GM23338 (cell line): ENCODE measurements around the gene U2SURP. TPM values are rescaled to one million over a fixed set of nuclear protein-coding genes. Genes with fewer than 3 reads are reported as not detected.

Experiments used
- ATAC-seq: fragments of 200-7000 bp; cut with Tn5 transposase; 3 replicates; pipeline ENCODE4 v1.9.1; 2020
- DNase-seq: peaks from one replicate; pipeline ENCODE4 v3.0.0-alpha.2; 2015; ENCODE audit warnings: low spot score
- H2AFZ ChIP-seq: fragments of 200-600 bp; sonication (generic); 2 replicates; pipeline ENCODE4 v1.8.0; 2016; ENCODE audit warnings: antibody characterized with exemption, mild to moderate bottlenecking, moderate library complexity
- H3F3A ChIP-seq: fragments of 200-600 bp; sonication (generic); replicated peaks from 2 replicates; pipeline ENCODE4 v1.8.0; 2017; ENCODE audit warnings: antibody characterized with exemption, mixed run types, low read depth
- H3K27ac ChIP-seq: fragments of 200-600 bp; sonication (generic); 2 replicates; pipeline ENCODE4 v1.6.1; 2016; ENCODE audit warnings: low read depth
- H3K27me3 ChIP-seq: fragments of 200-600 bp; sonication (generic); 2 replicates; pipeline ENCODE4 v1.8.0; 2016; ENCODE audit warnings: mild to moderate bottlenecking, mixed run types, moderate library complexity; ENCODE audit not compliant: insufficient read depth
- H3K36me3 ChIP-seq: fragments of 200-600 bp; sonication (generic); 2 replicates; pipeline ENCODE4 v1.8.0; 2016; ENCODE audit warnings: mild to moderate bottlenecking; ENCODE audit not compliant: insufficient read depth
- H3K4me1 ChIP-seq: fragments of 200-600 bp; sonication (generic); 2 replicates; pipeline ENCODE4 v1.8.0; 2016; ENCODE audit warnings: mild to moderate bottlenecking, moderate library complexity; ENCODE audit not compliant: insufficient read depth
- H3K4me2 ChIP-seq: fragments of 200-600 bp; sonication (generic); 2 replicates; pipeline ENCODE4 v1.7.1; 2017; ENCODE audit warnings: mixed run types
- H3K4me3 ChIP-seq: fragments of 200-600 bp; sonication (generic); 2 replicates; pipeline ENCODE4 v1.6.1; 2016; ENCODE audit warnings: mixed run types
- H3K79me2 ChIP-seq: fragments of 200-600 bp; sonication (generic); replicated peaks from 2 replicates; pipeline ENCODE4 v1.8.0; 2017; ENCODE audit warnings: mild to moderate bottlenecking; ENCODE audit not compliant: insufficient read depth
- H3K9me2 ChIP-seq: fragments of 200-600 bp; sonication (generic); 2 replicates; pipeline ENCODE4 v1.8.0; 2017; ENCODE audit not compliant: insufficient read depth
- H4K20me1 ChIP-seq: fragments of 200-600 bp; sonication (generic); replicated peaks from 2 replicates; pipeline ENCODE4 v1.8.0; 2017; ENCODE audit warnings: mild to moderate bottlenecking; ENCODE audit not compliant: insufficient read depth
- H3K27ac Mint-ChIP-seq: 2 replicates; pipeline ENCODE4 v1.8.0; 2020; ENCODE audit warnings: inconsistent platforms, mild to moderate bottlenecking, moderate library complexity, mixed read lengths
- H3K27me3 Mint-ChIP-seq: 3 replicates; pipeline ENCODE4 v1.8.0; 2022; ENCODE audit warnings: low read depth, mild to moderate bottlenecking, moderate library complexity, mixed read lengths, inconsistent platforms; ENCODE audit not compliant: insufficient read depth, poor library complexity
- H3K36me3 Mint-ChIP-seq: 3 replicates; pipeline ENCODE4 v1.8.0; 2021; ENCODE audit warnings: low read depth, mild to moderate bottlenecking, inconsistent platforms, moderate library complexity, mixed read lengths
- H3K4me1 Mint-ChIP-seq: 3 replicates; pipeline ENCODE4 v1.8.0; 2020; ENCODE audit warnings: mild to moderate bottlenecking, inconsistent platforms, mixed read lengths
- H3K4me3 Mint-ChIP-seq: 3 replicates; pipeline ENCODE4 v1.8.0; 2021; ENCODE audit warnings: moderate library complexity, mild to moderate bottlenecking, inconsistent platforms, mixed read lengths
- H3K9me3 Mint-ChIP-seq: 3 replicates; pipeline ENCODE4 v1.8.0; 2020; ENCODE audit warnings: moderate library complexity, mild to moderate bottlenecking, inconsistent platforms, mixed read lengths
- CREB1 ChIP-seq: fragments of 250-450 bp; sonication (Bioruptor Pico); IDR thresholded peaks from 2 replicates; pipeline ENCODE4 v1.5.0; 2020; ENCODE audit warnings: low read depth, mild to moderate bottlenecking, moderate library complexity
- CTCF ChIP-seq, 2 experiments: fragments of 200-600 bp in 1 of 2; sonication (generic) in 1 of 2; conservative IDR thresholded peaks; 2 replicates each; pipeline versions ENCODE4 v1.5.1 to v1.6.1; 2016 to 2017; ENCODE audit warnings: antibody characterized with exemption in 2 of 2, low read depth in 2 of 2, mild to moderate bottlenecking in 2 of 2, moderate library complexity in 1 of 2
- JUNB ChIP-seq: IDR thresholded peaks from one replicate; pipeline ENCODE4 v1.6.1; 2016; ENCODE audit warnings: antibody characterized with exemption; ENCODE audit not compliant: unreplicated experiment
- REST ChIP-seq: IDR thresholded peaks from one replicate; pipeline ENCODE4 v1.6.1; 2018; ENCODE audit warnings: antibody characterized with exemption; ENCODE audit not compliant: unreplicated experiment
- STAT1 ChIP-seq: IDR thresholded peaks from one replicate; pipeline ENCODE4 v1.6.1; 2016; ENCODE audit warnings: antibody characterized with exemption; ENCODE audit not compliant: unreplicated experiment
- ZNF114 ChIP-seq: fragments of 250-450 bp; sonication (Bioruptor Pico); IDR thresholded peaks from 2 replicates; pipeline ENCODE4 v1.5.0; 2020; ENCODE audit warnings: mild to moderate bottlenecking, moderate library complexity
- polyA plus RNA-seq: library from polyadenylated mRNA; unstranded; fragments of >200 nt; fragmentation: Nextera tagmentation; extraction: Ambion mirVana; gene quantifications from 2 replicates; pipeline ENCODE4 v1.2.1, GENCODE V29; 2016
- total RNA-seq: library from RNA; depleted of rRNA; stranded (reverse); fragments of >200 nt; shearing (Covaris generic); gene quantifications from 2 replicates; pipeline ENCODE4 v1.2.3, GENCODE V29; 2014

U2SURP gene
- total and polyA plus RNA-seq, 2 experiments from 2014 or later, result 116 to 372 TPM

GRCh38 chr3:143037867-143038266 lies 36.5 kb downstream of the U2SURP start:
- ATAC-seq (no peak), DNase-seq (peak; percentile 16)
- Mint-ChIP-seq H3K4me3 (no peak overlapping the region), H3K4me1 (no peaks in the 10 kb centered on the region), H3K27me3 (no peaks in the 10 kb centered on the region), H3K27ac (no peak overlapping the region), H3K36me3 (peaks cover 64% of the 10 kb centered on the region), H3K9me3 (no peaks in the 10 kb centered on the region)
- H4K20me1 ChIP-seq, result peaks cover 7% of the 10 kb centered on the region
- peaks cover 22% of the 10 kb centered on the region for H3K79me2 ChIP-seq
- no peak overlapping the region for H3K4me2 ChIP-seq
- no peaks in the 10 kb centered on the region for H3F3A ChIP-seq
- H3K4me1 ChIP-seq, result no peaks in the 10 kb centered on the region
- H3K9me2 ChIP-seq, result no peaks in the 10 kb centered on the region
- no peak overlapping the region for H3K27ac ChIP-seq
- TF ChIP-seq ZNF114 (CRISPR knock-in tag) (no peak), CTCF (conservative IDR thresholded peaks at IDR 0.05; ENCODE audit: low read depth in 2 of 2) (peak in 1 of 2 experiments; percentile 46; a peak in 3 of 4 replicates), CREB1 (CRISPR knock-in tag) (no peak)
- no peak overlapping the region for H3K4me3 ChIP-seq
- H3K27me3 ChIP-seq, result no peaks in the 10 kb centered on the region
- H2AFZ ChIP-seq, result no peak overlapping the region
- H3K36me3 ChIP-seq, result peaks cover 55% of the 10 kb centered on the region

GRCh38 chr3:143040261-143040879 lies 39.0 kb downstream of the U2SURP start:
- Histone ChIP-seq H3K36me3 (peaks cover 64% of the 10 kb centered on the region), H3K4me1 (no peaks in the 10 kb centered on the region), H3K4me3 (no peak overlapping the region), H3K79me2 (peaks cover 22% of the 10 kb centered on the region), H4K20me1 (peaks cover 7% of the 10 kb centered on the region), H3K27ac (no peak overlapping the region), H2AFZ (no peak overlapping the region), H3K27me3 (no peaks in the 10 kb centered on the region), H3K9me2 (no peaks in the 10 kb centered on the region), H3K4me2 (no peak overlapping the region), H3F3A (no peaks in the 10 kb centered on the region)
- ATAC-seq, result no peak
- Mint-ChIP-seq H3K4me3 (no peak overlapping the region), H3K27me3 (no peaks in the 10 kb centered on the region), H3K27ac (no peak overlapping the region), H3K9me3 (0 out of 3 replicates have a peak, but pooled peaks cover under 1% of the 10 kb centered on the region), H3K36me3 (peaks cover 76% of the 10 kb centered on the region), H3K4me1 (no peaks in the 10 kb centered on the region)
- TF ChIP-seq CTCF (conservative IDR thresholded peaks at IDR 0.05; ENCODE audit: low read depth in 2 of 2), result peak in 1 of 2 experiments; percentile 59; a peak in 3 of 4 replicates
- no peak for TF ChIP-seq JUNB
- no peak for TF ChIP-seq STAT1
- TF ChIP-seq REST, result no peak
- peak; percentile 41 for DNase-seq
